HG03135 (cell line): ENCODE measurements around the gene NAT14.

Experiments
- ATAC-seq: cut with Tn5 transposase; IDR thresholded peaks from one replicate; pipeline ENCODE4 v1.9.1; 2021; ENCODE audit warnings: mild to moderate bottlenecking, moderate library complexity; ENCODE audit not compliant: unreplicated experiment

The NAT14 gene

GRCh38 chr19:55467236-55468053, 17.5 kb upstream of the NAT14 start:
- ATAC-seq, result no peak

- no peak for ATAC-seq
Measured at GRCh38 chr19:55468054-55468393, 17.0 kb upstream of the NAT14 start.

- no peak for ATAC-seq
Measured at GRCh38 chr19:55471266-55471665, 13.7 kb upstream of the NAT14 start.

- ATAC-seq, result no peak
Measured at GRCh38 chr19:55472463-55472862, 12.5 kb upstream of the NAT14 start.

GRCh38 chr19:55473225-55474012, 11.6 kb upstream of the NAT14 start:
- no peak for ATAC-seq

- no peak for ATAC-seq
Measured at GRCh38 chr19:55474269-55475265, 10.4 kb upstream of the NAT14 start.

GRCh38 chr19:55476100-55476775, 8.8 kb upstream of the NAT14 start, which contains the start of gene ZNF628:
Gene ZNF628, plus strand, starts transcription at chr19:55476617. Its CDS starts 3,294 bp downstream, at chr19:55479911.
- ATAC-seq, result peak; percentile 89

GRCh38 chr19:55477905-55478304, 7.1 kb upstream of the NAT14 start:
- ATAC-seq, result no peak

GRCh38 chr19:55478364-55478763, 6.6 kb upstream of the NAT14 start:
- ATAC-seq, result no peak

- ATAC-seq, result no peak
Measured at GRCh38 chr19:55479045-55479444, 5.9 kb upstream of the NAT14 start.

GRCh38 chr19:55479451-55480230, 5.3 kb upstream of the NAT14 start:
- no peak for ATAC-seq

- no peak for ATAC-seq
Measured at GRCh38 chr19:55481148-55481793, 3.7 kb upstream of the NAT14 start.

- ATAC-seq, result no peak
Measured at GRCh38 chr19:55481794-55482155, 3.2 kb upstream of the NAT14 start.

GRCh38 chr19:55482156-55482961, 2.6 kb upstream of the NAT14 start:
- ATAC-seq, result no peak

- ATAC-seq, result no peak
Measured at GRCh38 chr19:55482967-55483705, 1.9 kb upstream of the NAT14 start.

GRCh38 chr19:55483706-55484592, 1.0 kb upstream of the NAT14 start:
- ATAC-seq, result no peak
